ENCODE data around the gene CELF1. TPM values are rescaled to one million over a fixed set of nuclear protein-coding genes. Genes with fewer than 3 reads are reported as not detected.

CELF1 gene
- total and polyA plus RNA-seq, 2 experiments from 2014 or later = 124 to 233 TPM

- H3K4me2 ChIP-seq = no peak overlapping the region
- H3K27ac ChIP-seq (ENCODE audit: low read depth) = no peak overlapping the region
- TF ChIP-seq ZNF114 (CRISPR knock-in tag; IDR thresholded peaks at IDR 0.05) (no peak), POLR2AphosphoS5 (IDR thresholded peaks at IDR 0.05; ENCODE audit: low read depth) (no peak), STAT1 (IDR thresholded peaks at IDR 0.05; ENCODE audit: unreplicated experiment) (no peak), EZH2 (IDR thresholded peaks at IDR 0.05; ENCODE audit: low read depth, unreplicated experiment) (no peak), NANOG (IDR thresholded peaks at IDR 0.05; ENCODE audit: borderline replicate concordance) (no peak), ZNF462 (CRISPR knock-in tag; IDR thresholded peaks at IDR 0.05) (no peak), CTCF (conservative IDR thresholded peaks at IDR 0.05; ENCODE audit: low read depth in 2 of 2) (no peak), JUNB (IDR thresholded peaks at IDR 0.05; ENCODE audit: unreplicated experiment) (no peak), EZH2phosphoT487 (IDR thresholded peaks at IDR 0.05; ENCODE audit: unreplicated experiment) (no peak), ZNF331 (CRISPR knock-in tag; IDR thresholded peaks at IDR 0.05; ENCODE audit: low read depth) (no peak), CREB1 (CRISPR knock-in tag; IDR thresholded peaks at IDR 0.05; ENCODE audit: low read depth) (no peak)
- TF ChIP-seq, protein P1, sequence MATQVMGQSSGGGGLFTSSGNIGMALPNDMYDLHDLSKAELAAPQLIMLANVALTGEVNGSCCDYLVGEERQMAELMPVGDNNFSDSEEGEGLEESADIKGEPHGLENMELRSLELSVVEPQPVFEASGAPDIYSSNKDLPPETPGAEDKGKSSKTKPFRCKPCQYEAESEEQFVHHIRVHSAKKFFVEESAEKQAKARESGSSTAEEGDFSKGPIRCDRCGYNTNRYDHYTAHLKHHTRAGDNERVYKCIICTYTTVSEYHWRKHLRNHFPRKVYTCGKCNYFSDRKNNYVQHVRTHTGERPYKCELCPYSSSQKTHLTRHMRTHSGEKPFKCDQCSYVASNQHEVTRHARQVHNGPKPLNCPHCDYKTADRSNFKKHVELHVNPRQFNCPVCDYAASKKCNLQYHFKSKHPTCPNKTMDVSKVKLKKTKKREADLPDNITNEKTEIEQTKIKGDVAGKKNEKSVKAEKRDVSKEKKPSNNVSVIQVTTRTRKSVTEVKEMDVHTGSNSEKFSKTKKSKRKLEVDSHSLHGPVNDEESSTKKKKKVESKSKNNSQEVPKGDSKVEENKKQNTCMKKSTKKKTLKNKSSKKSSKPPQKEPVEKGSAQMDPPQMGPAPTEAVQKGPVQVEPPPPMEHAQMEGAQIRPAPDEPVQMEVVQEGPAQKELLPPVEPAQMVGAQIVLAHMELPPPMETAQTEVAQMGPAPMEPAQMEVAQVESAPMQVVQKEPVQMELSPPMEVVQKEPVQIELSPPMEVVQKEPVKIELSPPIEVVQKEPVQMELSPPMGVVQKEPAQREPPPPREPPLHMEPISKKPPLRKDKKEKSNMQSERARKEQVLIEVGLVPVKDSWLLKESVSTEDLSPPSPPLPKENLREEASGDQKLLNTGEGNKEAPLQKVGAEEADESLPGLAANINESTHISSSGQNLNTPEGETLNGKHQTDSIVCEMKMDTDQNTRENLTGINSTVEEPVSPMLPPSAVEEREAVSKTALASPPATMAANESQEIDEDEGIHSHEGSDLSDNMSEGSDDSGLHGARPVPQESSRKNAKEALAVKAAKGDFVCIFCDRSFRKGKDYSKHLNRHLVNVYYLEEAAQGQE (IDR thresholded peaks at IDR 0.05; ENCODE audit: unreplicated experiment) = no peak
- TF ChIP-seq, protein P2, sequence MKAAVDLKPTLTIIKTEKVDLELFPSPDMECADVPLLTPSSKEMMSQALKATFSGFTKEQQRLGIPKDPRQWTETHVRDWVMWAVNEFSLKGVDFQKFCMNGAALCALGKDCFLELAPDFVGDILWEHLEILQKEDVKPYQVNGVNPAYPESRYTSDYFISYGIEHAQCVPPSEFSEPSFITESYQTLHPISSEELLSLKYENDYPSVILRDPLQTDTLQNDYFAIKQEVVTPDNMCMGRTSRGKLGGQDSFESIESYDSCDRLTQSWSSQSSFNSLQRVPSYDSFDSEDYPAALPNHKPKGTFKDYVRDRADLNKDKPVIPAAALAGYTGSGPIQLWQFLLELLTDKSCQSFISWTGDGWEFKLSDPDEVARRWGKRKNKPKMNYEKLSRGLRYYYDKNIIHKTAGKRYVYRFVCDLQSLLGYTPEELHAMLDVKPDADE (IDR thresholded peaks at IDR 0.05) = no peak
- ATAC-seq = no peak
- no peak overlapping the region for H3K27ac Mint-ChIP-seq
- H3F3A ChIP-seq (replicated peaks; ENCODE audit: low read depth) = no peaks in the 10 kb centered on the region
- H2AFZ ChIP-seq = no peak overlapping the region
- no peaks in the 10 kb centered on the region for H3K36me3 ChIP-seq (ENCODE audit: insufficient read depth)
- peaks cover 23% of the 10 kb centered on the region for H3K4me1 ChIP-seq (ENCODE audit: insufficient read depth)
- H3K4me1 Mint-ChIP-seq = peaks cover 27% of the 10 kb centered on the region
- H4K20me1 ChIP-seq (replicated peaks; ENCODE audit: insufficient read depth) = 0 out of 2 replicates have a peak, but pooled peaks cover 5% of the 10 kb centered on the region
- no peak for DNase-seq (ENCODE audit: low spot score)
- no peaks in the 10 kb centered on the region for H3K79me2 ChIP-seq (replicated peaks; ENCODE audit: insufficient read depth)
- H3K36me3 Mint-ChIP-seq (ENCODE audit: low read depth) = no peaks in the 10 kb centered on the region
- H3K27me3 ChIP-seq (ENCODE audit: insufficient read depth) = peaks cover 52% of the 10 kb centered on the region
- peaks cover 40% of the 10 kb centered on the region for H3K27me3 Mint-ChIP-seq (ENCODE audit: insufficient read depth, low read depth, poor library complexity)
- no peak overlapping the region for H3K4me3 ChIP-seq
- no peaks in the 10 kb centered on the region for H3K9me3 Mint-ChIP-seq
- 0 out of 2 replicates have a peak, but pooled peaks cover 2% of the 10 kb centered on the region for H3K9me2 ChIP-seq (ENCODE audit: insufficient read depth)
- H3K4me3 Mint-ChIP-seq = no peak overlapping the region
Measured at GRCh38 chr11:47595967-47596366, 43.0 kb upstream of the CELF1 start.

Measured in GM23338 (cell line).